Measurements from ENCODE around the gene IFNAR1.
"Not testable (repeated sequence)": the region's sequence is repeated elsewhere in the genome, so short reads cannot be mapped to it uniquely, and the experiment has no call there.

Gene IFNAR1

DNA sequence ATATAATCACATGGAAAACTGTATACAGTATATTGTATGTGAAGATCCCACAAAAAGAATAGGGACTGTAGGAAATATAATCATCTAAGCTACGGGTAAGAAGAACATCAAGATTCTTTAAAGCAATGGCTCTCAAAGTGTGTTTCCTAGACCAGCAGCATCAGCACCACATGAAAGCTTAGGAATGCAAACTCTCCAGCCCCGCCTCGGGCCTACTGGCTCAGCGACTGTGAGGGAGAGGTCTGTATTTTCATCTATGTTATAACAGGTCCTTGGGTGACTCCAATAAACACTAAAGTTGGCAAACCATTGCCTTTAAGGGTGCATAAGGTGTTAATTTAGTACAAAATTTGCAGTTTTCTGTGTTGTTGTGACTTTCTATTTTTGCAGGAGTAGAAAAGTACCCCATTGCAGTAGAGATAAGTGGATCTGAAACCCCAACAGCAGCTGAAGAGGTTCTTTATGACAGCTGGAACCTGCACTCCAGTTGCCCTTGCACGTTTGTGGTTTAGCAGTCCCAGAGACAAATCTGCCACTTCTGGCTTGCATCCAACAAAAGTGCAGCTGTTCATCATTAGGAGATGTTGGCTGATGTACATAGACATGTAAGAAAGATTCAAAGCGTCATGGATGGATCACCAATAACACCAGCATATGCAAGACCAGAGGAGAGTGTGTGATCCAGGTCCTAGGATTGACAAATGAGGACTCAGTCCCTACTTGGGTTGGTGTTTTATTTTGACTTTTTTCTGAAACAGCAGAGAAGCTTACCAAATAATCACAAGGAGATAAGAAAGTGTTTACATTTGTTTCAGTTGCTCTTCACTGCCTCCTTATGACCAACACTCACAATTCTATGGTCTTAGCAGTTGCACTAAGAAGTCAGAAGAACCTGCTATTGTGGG lies 15.9 kb upstream of the IFNAR1 start:
- peak; percentile 65 for DNase-seq

DNA sequence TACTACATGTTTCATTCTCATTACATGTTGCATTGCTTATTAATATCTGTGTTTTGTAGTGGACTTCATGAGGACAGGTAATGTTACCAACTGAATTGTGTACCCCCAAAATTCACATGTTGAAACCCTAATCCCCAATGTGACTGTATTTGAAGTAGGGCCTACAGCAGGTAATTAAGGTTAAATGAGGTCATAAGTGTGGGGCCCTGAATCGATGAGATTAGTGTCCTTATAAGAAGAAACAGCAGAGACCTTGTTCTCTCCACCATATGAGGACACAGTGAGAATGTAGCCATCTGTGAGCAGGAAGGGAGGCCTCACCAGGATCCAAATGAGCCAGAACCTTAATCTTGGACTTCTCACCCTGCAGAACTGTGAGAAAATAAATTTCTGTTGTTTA lies 15.0 kb upstream of the IFNAR1 start:
- no peak for DNase-seq

DNA sequence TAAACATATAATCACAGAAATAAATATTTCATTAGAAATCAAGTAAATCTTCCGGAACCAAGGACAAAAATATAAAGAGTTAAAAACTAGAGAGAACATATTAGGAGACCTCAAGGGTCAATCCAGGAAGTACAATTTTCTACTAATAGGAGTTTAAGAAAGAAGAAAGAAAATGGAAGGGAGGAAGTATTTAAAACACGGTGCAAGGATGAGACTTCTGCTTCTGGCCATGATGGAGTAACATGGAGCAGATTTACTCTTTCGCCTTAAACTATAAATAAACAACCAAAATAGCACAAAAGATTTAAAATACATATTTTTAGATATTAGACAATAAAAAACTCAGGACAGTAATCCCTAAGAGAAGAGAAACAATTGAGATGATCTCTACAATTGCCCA lies 12.6 kb upstream of the IFNAR1 start:
- DNase-seq: no peak

DNA sequence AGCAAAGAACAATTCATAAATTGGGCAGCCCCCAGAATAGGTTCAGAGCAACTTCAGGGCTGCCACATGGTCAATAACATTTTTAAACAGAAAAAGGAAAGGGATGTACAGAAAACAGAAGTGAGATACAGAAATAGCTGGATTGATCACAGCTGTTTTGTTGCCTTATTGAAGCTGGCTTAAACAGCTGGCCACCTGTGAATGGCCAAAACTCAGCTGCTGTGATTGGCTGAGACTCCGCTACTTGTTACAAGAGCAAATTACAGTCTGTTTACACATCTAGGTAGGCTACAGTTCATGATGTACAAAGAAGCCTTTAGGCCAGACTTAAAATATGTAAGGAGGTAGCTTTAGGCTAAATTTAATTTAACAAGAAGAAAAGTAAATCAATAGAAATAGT lies 11.6 kb upstream of the IFNAR1 start:
- DNase-seq: no peak

DNA sequence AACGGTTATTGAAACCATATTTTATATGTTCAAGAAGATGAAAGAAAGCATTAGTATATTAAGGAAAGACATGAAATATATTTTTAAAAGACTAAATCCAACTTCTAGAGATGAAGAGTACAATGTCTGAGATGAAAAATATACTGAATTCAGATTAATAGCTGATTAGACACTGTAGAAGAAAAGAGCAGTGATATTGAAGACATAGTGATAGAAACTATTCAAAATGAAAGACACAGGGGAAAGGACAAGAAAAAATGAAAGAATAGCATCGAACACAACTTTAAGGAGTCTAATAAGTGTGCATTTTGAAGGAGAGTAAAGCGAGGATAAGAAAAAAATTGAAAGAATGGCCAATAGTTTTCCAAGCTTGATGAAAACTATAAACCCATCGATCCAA lies 11.2 kb upstream of the IFNAR1 start:
- DNase-seq: no peak

DNA sequence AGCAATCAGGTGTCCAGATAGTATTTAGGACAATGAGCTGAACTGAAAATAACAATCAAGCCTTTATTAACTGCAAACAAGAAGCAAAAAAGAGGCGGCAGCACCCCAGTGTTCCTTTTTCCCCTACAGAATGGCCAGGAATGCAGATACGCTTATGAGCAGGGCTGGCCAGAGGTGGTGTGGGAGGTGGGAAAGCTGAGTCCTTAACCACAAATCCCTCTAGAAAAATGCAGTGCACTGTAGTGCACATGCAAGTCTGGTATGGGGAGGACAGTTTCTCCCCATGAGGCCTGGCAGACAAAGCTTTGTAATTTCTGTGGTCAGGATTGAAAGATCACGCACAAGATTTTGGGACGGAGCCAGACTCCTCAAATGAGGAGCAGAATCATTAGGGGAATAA lies 10.7 kb upstream of the IFNAR1 start:
- DNase-seq: no peak

DNA sequence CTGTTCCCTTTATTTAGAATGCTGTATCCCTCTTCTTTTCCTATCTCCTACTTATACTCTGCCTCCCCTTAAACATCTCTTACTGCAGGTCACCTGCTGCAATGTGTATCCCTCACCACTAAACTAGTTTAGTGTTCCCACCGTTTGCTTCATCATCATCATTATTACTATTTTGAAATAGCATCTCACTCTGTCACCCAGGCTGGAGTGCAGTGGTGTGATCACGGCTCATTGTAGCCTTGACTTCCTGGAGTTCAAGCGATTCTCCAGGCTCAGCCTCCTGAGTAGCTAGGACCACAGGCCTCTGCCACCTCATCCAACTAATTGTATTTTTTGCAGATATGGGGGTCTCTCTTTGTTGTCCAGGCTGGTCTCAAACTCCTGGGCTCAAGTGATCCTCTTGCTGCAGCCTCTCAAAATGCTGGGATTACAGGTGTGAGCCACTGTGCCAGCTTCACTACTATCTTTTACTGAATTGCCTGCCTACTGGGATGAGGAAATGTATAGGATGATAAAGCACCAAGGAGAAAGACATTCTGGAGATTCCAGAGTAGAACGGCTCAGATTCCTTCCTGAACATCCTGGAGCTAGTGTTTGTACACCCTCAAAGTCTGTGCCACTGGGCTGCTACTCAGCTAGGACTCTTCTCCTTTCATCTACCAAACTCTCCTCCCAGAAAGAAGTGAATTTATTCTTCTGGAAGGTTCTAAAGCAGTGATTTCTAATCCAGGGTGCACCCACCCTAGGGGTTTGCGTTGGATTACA lies 8.6 kb upstream of the IFNAR1 start:
- DNase-seq: no peak

DNA sequence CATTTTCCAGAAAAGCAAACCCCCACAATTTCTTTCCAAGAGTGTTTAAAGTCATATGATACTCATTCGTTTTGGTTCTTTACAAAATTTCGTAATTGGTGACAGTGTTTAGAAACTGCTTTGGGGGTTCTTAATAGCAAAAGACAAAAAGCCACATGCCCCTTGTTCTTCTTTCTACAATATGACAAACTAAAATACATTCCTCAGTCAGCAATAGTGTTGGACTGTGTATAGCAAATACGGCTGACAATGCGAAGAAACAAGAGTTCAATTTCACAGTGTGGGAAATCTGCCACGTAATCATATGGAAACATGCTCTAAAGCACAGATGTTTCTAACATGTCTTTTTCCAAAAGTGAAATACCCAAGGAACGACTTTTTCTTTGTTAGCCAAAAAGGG lies 7.6 kb upstream of the IFNAR1 start:
- no peak for DNase-seq

DNA sequence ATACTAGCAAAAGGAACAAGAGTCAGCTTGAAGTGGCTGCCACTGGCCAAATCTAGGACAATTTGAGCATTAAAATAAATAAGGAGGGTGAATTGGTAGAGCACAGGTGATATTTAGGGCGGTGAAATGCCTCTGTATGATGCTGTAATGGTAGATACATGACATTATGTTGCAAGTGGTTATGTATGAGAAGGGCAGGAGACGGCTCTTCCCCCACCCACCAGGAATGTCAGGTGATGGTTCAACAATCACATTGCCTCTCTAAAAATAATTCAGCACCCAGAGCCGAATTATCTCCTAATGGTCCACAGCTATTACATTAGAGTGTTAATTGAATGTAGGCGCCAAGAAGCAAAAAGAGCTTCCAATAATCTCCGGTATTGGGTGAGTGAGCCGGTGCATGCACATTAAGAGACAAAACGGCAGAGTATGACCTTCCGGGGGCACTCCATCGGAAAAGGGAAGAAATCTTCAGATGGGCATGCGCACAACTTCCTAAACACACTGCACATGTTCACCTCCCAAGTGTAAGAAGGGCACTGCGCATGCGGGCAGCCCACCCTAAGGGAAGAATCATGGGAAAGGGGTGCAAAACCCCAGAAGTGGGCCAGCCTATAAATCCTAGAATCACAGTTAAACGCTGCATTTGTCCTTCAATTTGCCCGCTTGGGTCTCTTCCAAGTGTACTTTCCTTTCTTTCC lies 6.8 kb upstream of the IFNAR1 start:
- DNase-seq: no peak

DNA sequence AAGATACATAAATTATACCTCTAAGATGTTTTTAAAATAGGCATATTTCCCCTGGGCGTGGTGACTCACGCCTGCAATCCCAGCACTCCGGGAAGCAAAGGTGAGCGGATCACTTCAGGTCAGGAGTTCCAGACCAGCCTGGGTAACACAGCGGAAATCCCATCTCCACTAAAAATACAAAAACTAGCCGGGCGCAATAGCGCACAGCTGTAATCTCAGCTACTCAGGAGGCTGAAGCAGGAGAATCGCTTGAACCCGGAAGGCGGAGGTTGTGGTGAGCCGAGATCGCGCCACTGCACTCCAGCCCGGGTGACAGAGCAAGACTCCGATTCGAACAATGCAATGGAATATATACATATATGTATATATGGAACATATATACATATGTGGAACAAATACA lies 3.8 kb upstream of the IFNAR1 start:
- not testable (repeated sequence) for DNase-seq

DNA sequence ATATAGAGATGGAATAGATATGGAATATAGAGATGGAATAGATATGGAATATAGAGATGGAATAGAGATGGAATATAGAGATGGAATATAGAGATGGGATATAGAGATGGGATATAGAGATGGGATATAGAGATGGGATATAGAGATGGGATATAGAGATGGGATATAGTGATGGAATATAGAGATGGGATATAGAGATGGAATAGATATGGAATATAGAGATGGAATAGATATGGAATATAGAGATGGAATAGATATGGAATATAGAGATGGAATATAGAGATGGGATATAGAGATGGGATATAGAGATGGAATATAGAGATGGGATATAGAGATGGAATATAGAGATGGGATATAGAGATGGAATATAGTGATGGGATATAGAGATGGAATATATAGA lies 1.2 kb upstream of the IFNAR1 start:
- not testable (repeated sequence) for DNase-seq

DNA sequence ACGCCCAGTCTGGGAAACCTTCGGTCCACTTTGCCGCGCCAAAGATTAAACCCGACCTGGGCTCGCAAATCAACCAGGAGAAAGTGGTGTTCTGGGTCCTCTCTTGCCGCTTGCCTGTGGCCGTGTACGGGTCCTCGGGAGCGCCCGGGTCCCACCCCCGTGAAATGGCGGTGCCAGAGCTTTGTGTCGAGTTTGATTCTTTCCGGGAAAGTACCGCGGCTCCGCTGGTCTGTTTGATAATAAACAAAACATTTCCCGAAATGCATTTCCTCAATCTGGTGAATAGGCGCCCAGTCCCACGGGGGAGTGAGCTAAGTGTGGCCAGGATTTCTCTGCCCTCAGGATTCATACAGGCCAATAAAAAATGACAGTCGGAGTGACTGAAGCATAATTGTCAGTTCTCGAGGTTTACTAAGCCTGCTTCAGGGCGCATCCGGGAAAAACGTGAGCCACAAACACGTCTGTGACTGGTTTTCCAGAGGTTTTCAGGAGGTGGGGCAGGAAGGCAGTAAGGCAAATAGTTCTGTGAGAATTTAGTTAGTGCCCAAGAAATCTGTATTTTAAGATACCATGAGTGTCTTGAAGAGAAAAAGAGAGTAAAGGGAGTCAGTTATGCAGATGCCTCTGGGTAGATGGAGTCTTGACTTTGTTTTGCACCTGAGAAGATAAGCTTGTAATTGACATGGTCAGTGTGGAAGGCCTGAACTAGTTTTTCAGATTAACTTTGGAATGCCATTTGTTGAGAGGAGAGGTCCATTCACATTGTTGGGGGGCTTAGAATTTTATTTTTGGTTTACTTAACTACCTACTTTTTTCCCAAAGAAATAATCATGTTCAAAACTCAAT lies 675 bp downstream of the IFNAR1 start:
- DNase-seq: peak; percentile 79

DNA sequence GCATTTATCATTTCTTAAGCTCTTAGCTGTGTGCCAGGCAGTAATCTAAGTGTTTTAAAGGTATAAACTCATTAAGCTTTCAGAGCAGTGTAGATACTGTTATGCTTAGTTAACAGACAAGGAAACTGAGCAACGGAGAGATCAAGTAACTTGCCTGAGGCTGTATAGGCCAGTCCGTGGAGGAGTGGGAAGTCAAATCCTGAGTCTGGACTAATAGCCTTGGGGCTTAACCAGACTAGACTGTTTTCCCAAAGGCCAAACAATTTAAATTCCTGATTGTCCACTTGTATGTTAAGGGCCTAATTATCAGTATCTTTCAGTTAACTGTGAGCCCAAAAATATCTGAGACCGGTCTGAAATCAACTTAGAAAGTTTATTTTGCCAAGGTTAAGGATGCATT lies 2.6 kb downstream of the IFNAR1 start:
- DNase-seq: no peak

DNA sequence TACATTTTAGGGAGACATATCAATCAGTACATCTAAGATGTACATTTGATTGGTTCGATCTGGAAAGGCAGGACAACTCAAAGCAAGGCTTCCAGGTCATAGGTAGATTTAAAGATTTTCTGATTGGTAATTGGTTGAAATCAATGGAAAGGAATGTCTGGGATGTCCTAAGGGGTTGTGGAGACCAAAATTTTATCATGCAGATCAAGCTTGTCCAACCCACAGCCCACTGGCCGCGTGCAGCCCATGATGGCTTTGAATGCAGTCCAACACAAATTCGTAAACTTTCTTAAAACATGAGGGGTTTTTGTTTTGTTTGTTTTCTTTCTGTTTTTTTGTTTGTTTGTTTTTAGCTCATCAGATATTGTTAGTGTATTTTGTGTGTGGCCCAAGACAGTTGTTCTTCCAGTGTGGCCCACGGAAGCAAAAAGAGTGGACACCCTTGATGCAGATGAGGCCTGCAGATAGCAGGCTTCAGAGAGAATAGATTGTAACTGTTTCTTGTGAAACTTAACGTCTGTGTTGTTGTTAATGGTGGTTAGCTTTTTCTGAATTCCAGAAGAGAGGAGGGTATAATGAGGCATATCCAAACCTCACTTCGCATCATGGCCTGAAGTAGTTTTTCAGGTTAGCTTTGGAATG lies 3.1 kb downstream of the IFNAR1 start:
- no peak for DNase-seq

DNA sequence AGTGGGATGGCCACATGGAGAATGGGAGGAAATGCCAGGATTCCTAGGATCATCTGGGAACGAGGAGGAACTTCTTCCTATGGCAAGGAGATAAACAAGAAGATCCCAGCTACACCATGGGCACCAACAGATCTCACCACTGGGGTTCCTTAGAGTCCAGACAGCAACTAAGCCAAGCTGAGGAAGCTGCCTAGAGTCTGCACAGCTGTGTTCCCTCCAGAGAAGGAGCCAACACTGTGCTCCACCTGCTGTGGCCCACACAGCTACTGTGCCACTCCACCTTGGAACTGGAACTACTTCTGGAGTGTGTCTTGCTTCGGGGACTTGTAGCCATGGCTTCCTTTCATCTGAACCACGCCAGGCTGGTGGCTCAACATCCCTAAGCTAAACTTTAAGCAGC lies 6.0 kb downstream of the IFNAR1 start:
- DNase-seq: no peak

DNA sequence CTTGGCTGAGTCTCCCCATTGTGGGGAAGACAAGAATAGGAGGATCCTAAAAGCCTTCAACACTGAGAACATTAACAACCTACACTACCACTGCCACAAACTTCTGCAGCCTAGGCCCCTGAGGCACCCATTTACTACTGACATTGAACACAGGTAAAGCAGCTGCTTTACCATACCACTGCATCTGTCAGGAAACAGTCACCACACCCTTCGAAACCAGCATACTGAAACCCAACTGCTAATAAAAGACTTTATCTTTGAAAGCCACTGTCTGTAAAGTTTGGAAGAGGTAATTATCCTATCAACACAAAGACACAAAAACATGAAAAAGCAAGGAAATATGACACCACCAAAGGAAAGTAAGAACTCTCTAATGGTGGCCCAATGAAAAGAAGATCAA lies 7.4 kb downstream of the IFNAR1 start:
- no peak for DNase-seq

DNA sequence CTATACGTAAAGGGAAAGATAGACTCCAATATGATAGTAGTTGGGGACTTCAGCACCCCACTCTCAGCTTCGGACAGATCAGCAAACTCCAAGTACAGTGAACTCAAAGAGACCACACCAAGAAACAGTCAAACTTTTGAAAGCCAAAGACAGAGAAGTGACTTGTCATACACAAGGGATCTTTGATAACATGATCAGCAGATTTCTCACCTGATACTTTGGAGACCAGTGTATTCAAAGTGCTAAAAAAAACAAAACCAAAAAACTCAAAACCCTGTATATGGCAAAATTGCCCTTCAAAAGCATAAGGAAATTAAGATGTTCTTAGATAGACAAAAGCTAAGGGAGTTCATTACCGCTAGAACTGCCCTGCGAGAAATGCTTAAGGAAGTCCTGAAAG lies 9.4 kb downstream of the IFNAR1 start:
- DNase-seq: no peak

DNA sequence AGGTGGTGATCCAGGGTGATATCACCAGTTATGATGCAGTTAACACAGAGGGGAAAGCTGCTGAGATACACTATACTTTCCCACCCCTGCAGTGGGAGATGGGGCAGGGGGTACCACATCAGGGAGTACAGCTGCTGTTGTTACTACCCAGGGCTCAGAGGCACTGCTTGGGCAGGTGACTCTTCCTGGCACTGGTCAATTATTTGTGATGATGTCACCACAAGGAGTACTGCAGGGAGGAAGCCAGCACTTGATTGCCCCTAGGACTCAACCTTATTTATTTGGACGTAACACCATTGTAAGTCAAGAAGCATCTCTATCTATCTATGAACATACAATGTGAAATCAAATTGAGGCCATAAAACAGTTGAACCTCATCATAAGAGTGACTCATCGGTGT lies 10.1 kb downstream of the IFNAR1 start:
- DNase-seq: no peak

DNA sequence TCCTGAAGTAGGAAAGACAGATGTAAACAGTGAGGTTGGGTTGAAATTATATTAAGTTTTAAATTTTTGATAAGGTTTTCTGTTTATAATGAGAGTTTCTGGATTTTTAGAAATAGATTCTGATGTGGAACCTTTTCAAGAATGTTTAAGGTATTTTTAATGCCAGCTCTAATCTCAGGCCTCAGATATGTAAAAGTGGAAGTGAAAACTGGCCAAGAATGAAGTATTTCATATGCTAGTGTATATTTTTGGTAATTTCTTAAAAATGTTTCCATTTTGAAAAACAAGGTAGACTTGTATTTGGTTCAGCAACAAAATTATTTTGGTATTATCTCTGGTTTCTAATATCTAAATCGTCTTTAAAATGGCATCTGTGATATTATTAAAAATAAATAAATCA lies 14.4 kb downstream of the IFNAR1 start:
- DNase-seq: no peak

DNA sequence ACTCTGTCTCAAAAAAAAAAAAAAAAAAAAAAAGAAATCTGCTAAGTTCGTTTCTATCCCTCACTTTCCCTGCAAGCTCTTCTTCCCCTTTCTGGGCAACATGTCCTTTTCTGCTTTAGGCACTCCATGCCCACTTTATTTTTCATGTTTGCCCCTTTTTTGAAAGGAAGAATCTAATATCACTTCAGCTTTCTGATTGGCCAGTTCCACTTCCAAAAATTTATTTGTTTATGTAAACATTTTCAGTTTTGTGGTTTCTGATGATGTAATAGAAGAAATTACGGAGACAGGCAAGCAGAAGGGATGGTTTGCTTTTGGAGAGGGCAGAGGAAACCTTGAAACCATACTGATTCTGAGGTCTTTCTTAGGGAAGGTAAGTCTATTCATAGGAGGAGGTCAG lies 15.1 kb downstream of the IFNAR1 start:
- no peak for DNase-seq

DNA sequence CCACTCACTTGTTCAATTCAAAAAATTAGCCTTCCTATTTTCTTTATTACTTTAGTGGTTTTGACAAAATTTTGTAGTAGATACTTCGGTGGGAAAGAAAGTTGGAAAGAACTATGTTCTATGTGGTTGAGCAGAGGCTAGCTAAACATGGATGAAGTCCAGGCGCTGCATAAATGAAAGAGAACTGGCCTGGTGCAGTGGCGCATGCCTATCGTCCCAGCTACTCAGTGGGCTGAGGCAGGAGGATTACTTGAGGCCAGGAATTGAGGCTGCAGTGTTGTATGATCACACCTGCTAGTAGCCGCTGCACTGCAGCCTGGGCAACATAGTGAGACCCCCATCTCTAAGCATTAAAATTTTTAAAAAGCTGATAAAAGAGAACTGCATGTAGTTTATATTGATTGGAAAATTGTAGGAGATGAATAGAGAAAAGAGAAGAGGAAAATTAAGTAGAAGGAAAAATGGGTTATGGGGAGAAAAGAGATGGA lies 21.0 kb downstream of the IFNAR1 start:
- no peak for DNase-seq

DNA sequence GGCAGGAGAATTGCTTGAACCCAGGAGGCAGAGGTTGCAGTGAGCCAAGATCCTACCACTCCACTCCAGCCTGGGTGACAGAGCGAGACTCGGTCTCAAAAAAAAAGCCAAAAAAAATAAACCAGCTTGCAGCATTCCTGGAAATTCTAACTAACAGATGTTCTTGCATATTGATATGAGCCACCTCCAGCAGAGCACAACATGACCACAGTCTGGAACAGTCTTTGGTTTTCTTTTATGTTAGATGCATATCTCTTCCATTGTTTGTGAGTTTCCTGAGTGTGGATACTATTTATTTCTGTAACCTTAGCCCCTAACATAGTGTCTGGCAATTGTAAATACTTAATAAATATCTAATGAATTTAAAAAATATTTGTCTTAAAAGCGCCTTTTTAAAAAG lies 23.9 kb downstream of the IFNAR1 start:
- DNase-seq: no peak
